SU-DHL-6 (cell line): ENCODE data around the gene FBXO46.

ENCODE experiments used
- H2AFZ ChIP-seq: fragments of 200-600 bp; sonication (generic); 2 replicates; pipeline ENCODE4 v1.6.1; 2014; ENCODE audit warnings: low read depth, mild to moderate bottlenecking, moderate library complexity, mixed read lengths, antibody characterized with exemption, low read length; ENCODE audit not compliant: severe bottlenecking
- H3F3A ChIP-seq: fragments of 200-600 bp; shearing (Covaris generic); 2 replicates; pipeline ENCODE4 v1.6.0; 2016; ENCODE audit warnings: antibody characterized with exemption, mild to moderate bottlenecking; ENCODE audit not compliant: insufficient read depth
- H3K27ac ChIP-seq: fragments of 200-600 bp; sonication (generic); 2 replicates; pipeline ENCODE4 v1.5.1; 2016; ENCODE audit warnings: low read depth, mild to moderate bottlenecking, low read length, moderate library complexity, mixed read lengths
- H3K27me3 ChIP-seq: fragments of 200-600 bp; sonication (generic), shearing (Covaris generic); 2 replicates; pipeline ENCODE4 v1.6.0; 2014; ENCODE audit warnings: mild to moderate bottlenecking, low read length
- H3K36me3 ChIP-seq: fragments of 200-600 bp; sonication (generic); 2 replicates; pipeline ENCODE4 v1.6.1; 2014; ENCODE audit warnings: mild to moderate bottlenecking, low read length, mixed read lengths
- H3K4me2 ChIP-seq: fragments of 300-600, 200-600 bp; shearing (Covaris generic), sonication (generic); 2 replicates; pipeline ENCODE4 v1.6.0; 2014; ENCODE audit warnings: low read length, low read depth, mild to moderate bottlenecking; ENCODE audit not compliant: poor library complexity, severe bottlenecking
- H3K4me3 ChIP-seq: fragments of 200-600 bp; sonication (generic); 2 replicates; pipeline ENCODE4 v1.5.1; 2014; ENCODE audit warnings: antibody characterized with exemption, low read length, mild to moderate bottlenecking, mixed read lengths; ENCODE audit not compliant: insufficient read depth, poor library complexity, severe bottlenecking
- H3K79me2 ChIP-seq: fragments of 200-600 bp; sonication (generic); 2 replicates; pipeline ENCODE4 v1.6.1; 2014; ENCODE audit warnings: mild to moderate bottlenecking, low read length, moderate library complexity; ENCODE audit not compliant: insufficient read depth
- H3K9ac ChIP-seq: fragments of 200-600 bp; sonication (generic); 2 replicates; pipeline ENCODE4 v1.7.0; 2014; ENCODE audit warnings: mild to moderate bottlenecking, low read length
- H3K9me2 ChIP-seq: fragments of 200-600 bp; sonication (generic); replicated peaks from 2 replicates; pipeline ENCODE4 v1.6.1; 2014; ENCODE audit warnings: low read length; ENCODE audit not compliant: insufficient read depth
- H3K9me3 ChIP-seq: fragments of 200-600 bp; sonication (generic); 2 replicates; pipeline ENCODE4 v1.6.1; 2014; ENCODE audit warnings: low read length, mixed read lengths; ENCODE audit not compliant: insufficient read depth
- H4K20me1 ChIP-seq: fragments of 200-600 bp; sonication (generic); 2 replicates; pipeline ENCODE4 v1.6.1; 2014; ENCODE audit warnings: low read depth, mild to moderate bottlenecking, antibody characterized with exemption, low read length, moderate library complexity, mixed read lengths
- CTCF ChIP-seq: fragments of 200-600 bp; sonication (generic); IDR thresholded peaks from one replicate; pipeline ENCODE4 v1.5.1; 2017; ENCODE audit warnings: antibody characterized with exemption, mild to moderate bottlenecking, low read length, moderate library complexity; ENCODE audit not compliant: insufficient read depth, poor library complexity, severe bottlenecking
- EZH2phosphoT487 ChIP-seq: fragments of 200-600 bp; sonication (generic), shearing (Covaris generic); conservative IDR thresholded peaks from 2 replicates; pipeline ENCODE4 v1.6.1; 2018; ENCODE audit warnings: mild to moderate bottlenecking, antibody characterized with exemption, low read length, moderate library complexity, mixed read lengths

FBXO46 gene

GRCh38 chr19:45705115-45705514 lies 25.6 kb downstream of the FBXO46 start:
- H3K9me2 ChIP-seq: no peaks in the 10 kb centered on the region
- H4K20me1 ChIP-seq: no peaks in the 10 kb centered on the region
- H3K9ac ChIP-seq: no peak overlapping the region
- H3K27me3 ChIP-seq: no peaks in the 10 kb centered on the region
- H3K27ac ChIP-seq: no peak overlapping the region
- TF ChIP-seq EZH2phosphoT487 (no peak), CTCF (no peak)
- H3K9me3 ChIP-seq: no peaks in the 10 kb centered on the region
- H3F3A ChIP-seq: peaks cover 43% of the 10 kb centered on the region
- no peaks in the 10 kb centered on the region for H3K79me2 ChIP-seq
- no peak overlapping the region for H3K4me2 ChIP-seq
- H2AFZ ChIP-seq: no peak overlapping the region
- H3K4me3 ChIP-seq: no peak overlapping the region
- peaks cover 2% of the 10 kb centered on the region; the same call in 1 of the 2 replicates for H3K36me3 ChIP-seq

DNA sequence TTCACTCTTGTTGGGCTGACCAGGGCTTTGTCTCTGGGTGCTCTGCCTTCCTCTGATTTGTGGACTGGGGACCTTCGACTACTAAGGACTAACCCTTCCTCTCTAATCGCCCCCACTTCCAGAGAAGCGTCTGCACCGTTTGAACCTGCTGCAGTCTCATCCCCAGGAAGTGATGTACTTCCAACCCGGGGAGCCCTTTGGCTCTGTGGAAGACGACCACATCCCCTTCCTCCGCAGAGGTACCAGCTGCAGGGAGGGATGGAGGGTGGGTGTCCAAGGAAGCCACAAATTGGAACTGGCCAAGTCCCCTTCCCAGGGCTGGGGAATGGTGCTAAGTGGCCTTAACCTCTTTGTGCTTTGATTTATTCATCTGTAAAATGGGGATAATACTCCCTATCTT lies 29.0 kb downstream of the FBXO46 start:
- H3K9ac ChIP-seq: no peak overlapping the region
- no peaks in the 10 kb centered on the region for H3K79me2 ChIP-seq
- no peaks in the 10 kb centered on the region for H4K20me1 ChIP-seq
- H2AFZ ChIP-seq: no peak overlapping the region
- H3K4me2 ChIP-seq: no peak overlapping the region
- H3F3A ChIP-seq: peaks cover 21% of the 10 kb centered on the region
- no peak overlapping the region for H3K4me3 ChIP-seq
- no peaks in the 10 kb centered on the region for H3K9me3 ChIP-seq
- no peaks in the 10 kb centered on the region for H3K27me3 ChIP-seq
- TF ChIP-seq EZH2phosphoT487 (no peak), CTCF (no peak)
- H3K9me2 ChIP-seq: no peaks in the 10 kb centered on the region
- H3K27ac ChIP-seq: no peak overlapping the region
- peaks cover 2% of the 10 kb centered on the region; the same call in 1 of the 2 replicates for H3K36me3 ChIP-seq

- peak overlapping the region; percentile 85 for H3K4me2 ChIP-seq
- H3K4me3 ChIP-seq: peak overlapping the region; percentile 97
- peak overlapping the region; percentile 28 for H2AFZ ChIP-seq
- peak overlapping the region; percentile 90 for H3K9ac ChIP-seq
- H3K9me2 ChIP-seq: no peaks in the 10 kb centered on the region
- no peaks in the 10 kb centered on the region for H3K9me3 ChIP-seq
- no peaks in the 10 kb centered on the region for H3F3A ChIP-seq
- no peaks in the 10 kb centered on the region for H3K36me3 ChIP-seq
- peak overlapping the region; percentile 80 for H3K27ac ChIP-seq
- H3K27me3 ChIP-seq: no peaks in the 10 kb centered on the region
- H3K79me2 ChIP-seq: peaks cover 30% of the 10 kb centered on the region
- TF ChIP-seq EZH2phosphoT487 (no peak), CTCF (peak; percentile 99)
- H4K20me1 ChIP-seq: no peaks in the 10 kb centered on the region
Measured at GRCh38 chr19:45693106-45693788, 37.4 kb downstream of the FBXO46 start.
